Measurements from ENCODE around the gene SLC25A45. TPM values are rescaled to one million over a fixed set of nuclear protein-coding genes. Genes with fewer than 3 reads are reported as not detected.

The SLC25A45 gene
- total RNA-seq, 1 experiment from 2014 or later: 2.9 TPM

- Mint-ChIP-seq H3K36me3 (ENCODE audit: insufficient read depth, unreplicated experiment) (peaks cover 61% of the 10 kb centered on the region), H3K4me3 (ENCODE audit: low read depth, unreplicated experiment) (no peak overlapping the region), H3K27ac (ENCODE audit: unreplicated experiment) (peak overlapping the region; percentile 83), H3K4me1 (ENCODE audit: low read depth, unreplicated experiment) (peaks cover 8% of the 10 kb centered on the region), H3K27me3 (ENCODE audit: unreplicated experiment) (no peaks in the 10 kb centered on the region), H3K9me3 (ENCODE audit: low read depth, unreplicated experiment) (no peaks in the 10 kb centered on the region)
- DNase-seq: no peak
- no TSS peak for BruUV-seq (replicated peaks)
- no peak for TF ChIP-seq CTCF (IDR thresholded peaks at IDR 0.05; ENCODE audit: unreplicated experiment)
- CTCF ChIA-PET: interaction anchor here (0.6 to 2.7 kb wide), 6 partner anchors 13 to 566 kb away, joined by 4 to 59 read pairs (median 6); partner anchors contain the start of gene POLA2
- intact Hi-C loops (cut with micrococcal nuclease; ENCODE audit: unreplicated experiment): no loop called here
Observed at GRCh38 chr11:65329478-65329877, 53.0 kb downstream of the SLC25A45 start.

- TF ChIP-seq CTCF (IDR thresholded peaks at IDR 0.05; ENCODE audit: unreplicated experiment): no peak
- DNase-seq: no peak
- H3K27ac Mint-ChIP-seq (ENCODE audit: unreplicated experiment): peak overlapping the region; percentile 48
- intact Hi-C loops (cut with micrococcal nuclease; ENCODE audit: unreplicated experiment): no loop called here
- H3K36me3 Mint-ChIP-seq (ENCODE audit: insufficient read depth, unreplicated experiment): peaks cover 72% of the 10 kb centered on the region
- BruUV-seq (replicated peaks): no TSS peak
- peaks cover 24% of the 10 kb centered on the region for H3K4me1 Mint-ChIP-seq (ENCODE audit: low read depth, unreplicated experiment)
- no peaks in the 10 kb centered on the region for H3K27me3 Mint-ChIP-seq (ENCODE audit: unreplicated experiment)
- no peak overlapping the region for H3K4me3 Mint-ChIP-seq (ENCODE audit: low read depth, unreplicated experiment)
- no peaks in the 10 kb centered on the region for H3K9me3 Mint-ChIP-seq (ENCODE audit: low read depth, unreplicated experiment)
- CTCF ChIA-PET: interaction anchor here (0.6 to 1.3 kb wide), 3 partner anchors 10 to 14 kb away, joined by 4 to 8 read pairs (median 4); partner anchors contain the start of gene CDC42EP2
Observed at GRCh38 chr11:65327021-65327420, 55.4 kb downstream of the SLC25A45 start.

- H3K27ac Mint-ChIP-seq (ENCODE audit: unreplicated experiment): peak overlapping the region; percentile 72
- H3K9me3 Mint-ChIP-seq (ENCODE audit: low read depth, unreplicated experiment): no peaks in the 10 kb centered on the region
- CTCF ChIA-PET: interaction anchor here (0.7 to 0.9 kb wide), 2 partner anchors 8 to 10 kb away, joined by 4 read pairs; partner anchors contain the start of gene DPF2
- intact Hi-C loops (cut with micrococcal nuclease; ENCODE audit: unreplicated experiment): no loop called here
- DNase-seq: no peak
- no TSS peak for BruUV-seq (replicated peaks)
- H3K4me3 Mint-ChIP-seq (ENCODE audit: low read depth, unreplicated experiment): no peak overlapping the region
- TF ChIP-seq CTCF (IDR thresholded peaks at IDR 0.05; ENCODE audit: unreplicated experiment): no peak
- H3K4me1 Mint-ChIP-seq (ENCODE audit: low read depth, unreplicated experiment): peaks cover 26% of the 10 kb centered on the region
- no peaks in the 10 kb centered on the region for H3K27me3 Mint-ChIP-seq (ENCODE audit: unreplicated experiment)
- H3K36me3 Mint-ChIP-seq (ENCODE audit: insufficient read depth, unreplicated experiment): peaks cover 88% of the 10 kb centered on the region
Observed at GRCh38 chr11:65325435-65325834, 57.0 kb downstream of the SLC25A45 start.

Other genes with a start within 250 kb of the SLC25A45 start
- gene SYVN1, start 248.1 kb downstream of the SLC25A45 start, total RNA-seq (2022): 68.5 and 76.7 TPM in 2 replicates
- not detected in 2 replicates for gene SPDYC, start 212.4 kb downstream of the SLC25A45 start, total RNA-seq (2022)
- gene CAPN1, start 200.7 kb downstream of the SLC25A45 start, total RNA-seq (2022): 288 and 314 TPM in 2 replicates
- 34.4 and 40.4 TPM in 2 replicates for gene POLA2, start 120.7 kb downstream of the SLC25A45 start, total RNA-seq (2022)
- 35.6 and 43.2 TPM in 2 replicates for gene CDC42EP2, start 67.8 kb downstream of the SLC25A45 start, total RNA-seq (2022)
- gene DPF2, start 48.8 kb downstream of the SLC25A45 start, total RNA-seq (2022): 57.5 and 61.1 TPM in 2 replicates
- 0.73 and 1.5 TPM in 2 replicates for gene TIGD3, start 27.9 kb downstream of the SLC25A45 start, total RNA-seq (2022)
- 40.2 and 51.9 TPM in 2 replicates for gene FRMD8, start 4.0 kb upstream of the SLC25A45 start, total RNA-seq (2022)
- 605 and 821 TPM in 2 replicates for gene NEAT1, start 40.2 kb upstream of the SLC25A45 start, total RNA-seq (2022)
- gene MALAT1, start 116.4 kb upstream of the SLC25A45 start, total RNA-seq (2022): 8,437 and 9,950 TPM in 2 replicates
- gene SCYL1, start 142.4 kb upstream of the SLC25A45 start, total RNA-seq (2022): 47.8 and 53.6 TPM in 2 replicates
- gene LTBP3, start 175.7 kb upstream of the SLC25A45 start, total RNA-seq (2022): 166 and 169 TPM in 2 replicates
- 40.7 and 45.3 TPM in 2 replicates for gene ZNRD2, start 187.8 kb upstream of the SLC25A45 start, total RNA-seq (2022)
- 29.8 and 30.6 TPM in 2 replicates for gene FAM89B, start 189.9 kb upstream of the SLC25A45 start, total RNA-seq (2022)
- gene EHBP1L1, start 193.4 kb upstream of the SLC25A45 start, total RNA-seq (2022): 73.7 and 81.0 TPM in 2 replicates
- 1.2 and 1.4 TPM in 2 replicates for gene KCNK7, start 213.2 kb upstream of the SLC25A45 start, total RNA-seq (2022)
- gene MAP3K11, start 231.6 kb upstream of the SLC25A45 start, total RNA-seq (2022): 86.3 and 91.4 TPM in 2 replicates
- 72.8 and 77.4 TPM in 2 replicates for gene PCNX3, start 233.1 kb upstream of the SLC25A45 start, total RNA-seq (2022)